Measurements from ENCODE around the gene FANCE.

DNA sequence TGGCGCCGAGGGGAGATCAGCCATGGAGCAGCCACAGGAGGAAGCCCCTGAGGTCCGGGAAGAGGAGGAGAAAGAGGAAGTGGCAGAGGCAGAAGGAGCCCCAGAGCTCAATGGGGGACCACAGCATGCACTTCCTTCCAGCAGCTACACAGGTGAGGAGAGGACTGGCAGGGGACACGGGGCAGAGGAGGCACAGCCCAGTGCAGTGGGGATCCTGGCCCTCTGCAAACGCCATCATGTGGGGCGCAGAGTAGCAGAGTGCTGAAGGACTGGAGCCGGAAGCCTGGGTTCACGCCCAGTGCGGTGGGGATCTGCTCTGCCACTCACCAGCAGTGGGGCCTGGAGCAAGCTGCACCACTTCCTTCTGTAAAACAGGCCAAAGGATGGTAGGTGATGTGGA lies 41.1 kb upstream of the FANCE start:
- TF ChIP-seq, protein P1, sequence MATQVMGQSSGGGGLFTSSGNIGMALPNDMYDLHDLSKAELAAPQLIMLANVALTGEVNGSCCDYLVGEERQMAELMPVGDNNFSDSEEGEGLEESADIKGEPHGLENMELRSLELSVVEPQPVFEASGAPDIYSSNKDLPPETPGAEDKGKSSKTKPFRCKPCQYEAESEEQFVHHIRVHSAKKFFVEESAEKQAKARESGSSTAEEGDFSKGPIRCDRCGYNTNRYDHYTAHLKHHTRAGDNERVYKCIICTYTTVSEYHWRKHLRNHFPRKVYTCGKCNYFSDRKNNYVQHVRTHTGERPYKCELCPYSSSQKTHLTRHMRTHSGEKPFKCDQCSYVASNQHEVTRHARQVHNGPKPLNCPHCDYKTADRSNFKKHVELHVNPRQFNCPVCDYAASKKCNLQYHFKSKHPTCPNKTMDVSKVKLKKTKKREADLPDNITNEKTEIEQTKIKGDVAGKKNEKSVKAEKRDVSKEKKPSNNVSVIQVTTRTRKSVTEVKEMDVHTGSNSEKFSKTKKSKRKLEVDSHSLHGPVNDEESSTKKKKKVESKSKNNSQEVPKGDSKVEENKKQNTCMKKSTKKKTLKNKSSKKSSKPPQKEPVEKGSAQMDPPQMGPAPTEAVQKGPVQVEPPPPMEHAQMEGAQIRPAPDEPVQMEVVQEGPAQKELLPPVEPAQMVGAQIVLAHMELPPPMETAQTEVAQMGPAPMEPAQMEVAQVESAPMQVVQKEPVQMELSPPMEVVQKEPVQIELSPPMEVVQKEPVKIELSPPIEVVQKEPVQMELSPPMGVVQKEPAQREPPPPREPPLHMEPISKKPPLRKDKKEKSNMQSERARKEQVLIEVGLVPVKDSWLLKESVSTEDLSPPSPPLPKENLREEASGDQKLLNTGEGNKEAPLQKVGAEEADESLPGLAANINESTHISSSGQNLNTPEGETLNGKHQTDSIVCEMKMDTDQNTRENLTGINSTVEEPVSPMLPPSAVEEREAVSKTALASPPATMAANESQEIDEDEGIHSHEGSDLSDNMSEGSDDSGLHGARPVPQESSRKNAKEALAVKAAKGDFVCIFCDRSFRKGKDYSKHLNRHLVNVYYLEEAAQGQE (IDR thresholded peaks at IDR 0.05; ENCODE audit: insufficient read depth in 1 of 2, low read depth in 2 of 2, low read length in 2 of 2), result no peak
- TF ChIP-seq POLR2AphosphoS5 (IDR thresholded peaks at IDR 0.05; ENCODE audit: low read depth, low read length) (no peak), TAF1 (IDR thresholded peaks at IDR 0.05; ENCODE audit: borderline replicate concordance, insufficient read depth, low read length) (no peak)
